Liver (tissue), 3 donors: ENCODE results near the gene FOXN3.

Experiments
- EGR1 ChIP-seq, 2 donors: IDR thresholded peaks; 2 replicates each; pipeline ENCODE4 v1.6.1; 2016 to 2018; ENCODE audit warnings: antibody characterized with exemption in 2 of 2, low read depth in 2 of 2
- FOXA1 ChIP-seq: IDR thresholded peaks from 2 replicates; pipeline ENCODE4 v1.6.1; 2016; ENCODE audit warnings: antibody characterized with exemption
- GABPA ChIP-seq, 2 donors: IDR thresholded peaks in 1 of 2; conservative IDR thresholded peaks in 1 of 2; 2 replicates each; pipeline ENCODE4 v1.6.1; 2016; ENCODE audit warnings: antibody characterized with exemption in 2 of 2, mild to moderate bottlenecking in 1 of 2, moderate library complexity in 1 of 2
- JUND ChIP-seq, 2 donors: IDR thresholded peaks; 2 replicates each; pipeline ENCODE4 v1.6.1; 2016; ENCODE audit warnings: antibody characterized with exemption in 2 of 2
- RAD21 ChIP-seq, 2 donors: IDR thresholded peaks; 2 replicates each; pipeline ENCODE4 v1.6.1; 2016; ENCODE audit warnings: antibody characterized with exemption in 2 of 2, mild to moderate bottlenecking in 2 of 2
- SP1 ChIP-seq: IDR thresholded peaks from 2 replicates; pipeline ENCODE4 v1.6.1; 2018; ENCODE audit warnings: antibody characterized with exemption, mild to moderate bottlenecking
- TAF1 ChIP-seq: conservative IDR thresholded peaks from 2 replicates; pipeline ENCODE4 v1.6.1; 2016; ENCODE audit warnings: antibody characterized with exemption, mild to moderate bottlenecking
- TF ChIP-seq, protein P1 (sequence below): fragments of 150-350 bp; IDR thresholded peaks from 2 replicates; pipeline ENCODE4 v1.5.1; 2017; ENCODE audit warnings: improper control_type of control experiment, low read depth, low read length; ENCODE audit not compliant: missing input control
- TF ChIP-seq, protein P2 (sequence below): IDR thresholded peaks from 2 replicates; pipeline ENCODE4 v1.6.1; 2016; ENCODE audit warnings: antibody characterized with exemption, mild to moderate bottlenecking
- TF ChIP-seq, protein P3 (sequence below): IDR thresholded peaks from 2 replicates; pipeline ENCODE4 v1.6.1; 2016; ENCODE audit warnings: antibody characterized with exemption
- TF ChIP-seq, protein P4 (sequence below): IDR thresholded peaks from 2 replicates; pipeline ENCODE4 v1.6.1; 2016; ENCODE audit warnings: antibody characterized with exemption
- TF ChIP-seq, protein P5 (sequence below): IDR thresholded peaks from 2 replicates; pipeline ENCODE4 v1.6.1; 2016; ENCODE audit warnings: antibody characterized with exemption
- donor health status: healthy.
- donor health status: healthy.

DNA sequence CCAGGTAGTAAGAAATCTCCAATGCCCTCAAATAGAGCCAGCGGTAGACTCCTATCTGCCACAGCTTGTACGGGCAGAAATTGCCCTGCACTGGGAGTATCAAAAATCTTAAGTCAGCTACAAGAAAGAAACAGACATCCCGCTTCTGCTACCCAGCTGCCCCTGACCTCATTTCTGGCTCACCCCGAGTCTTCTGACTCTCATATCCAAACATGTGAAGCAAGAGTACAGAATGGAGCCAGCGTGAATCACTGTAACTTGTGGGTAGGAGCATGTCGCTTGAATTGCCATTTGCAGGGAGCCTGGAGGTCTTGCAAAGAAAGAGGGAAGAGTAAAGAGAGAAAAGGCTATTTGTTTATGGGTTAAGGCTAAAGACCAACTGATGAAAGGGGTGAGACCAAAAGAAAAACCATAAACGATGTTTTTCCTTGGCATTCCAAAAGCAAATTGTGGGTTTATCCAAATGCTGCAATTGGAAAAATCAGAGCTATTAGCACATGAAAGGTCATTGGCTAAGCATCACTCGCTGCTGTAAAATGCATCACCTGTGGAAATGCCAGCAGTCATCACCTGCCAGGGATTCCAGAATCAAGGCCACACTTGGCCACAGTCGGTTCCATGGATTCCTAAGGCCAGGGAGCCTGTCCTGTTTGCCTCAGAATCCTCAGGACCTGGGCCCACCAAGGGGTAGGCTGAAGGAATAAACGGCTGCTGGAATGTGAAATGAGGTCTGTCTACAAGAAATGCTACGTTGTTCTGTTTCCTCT lies 86.6 kb downstream of the FOXN3 start:
- TF ChIP-seq RAD21 (IDR thresholded peaks at IDR 0.05) = peak; percentile 11 to 28
- TF ChIP-seq EGR1 (IDR thresholded peaks at IDR 0.05; ENCODE audit: low read depth in 2 of 2) = no peak
- TF ChIP-seq, protein P1, sequence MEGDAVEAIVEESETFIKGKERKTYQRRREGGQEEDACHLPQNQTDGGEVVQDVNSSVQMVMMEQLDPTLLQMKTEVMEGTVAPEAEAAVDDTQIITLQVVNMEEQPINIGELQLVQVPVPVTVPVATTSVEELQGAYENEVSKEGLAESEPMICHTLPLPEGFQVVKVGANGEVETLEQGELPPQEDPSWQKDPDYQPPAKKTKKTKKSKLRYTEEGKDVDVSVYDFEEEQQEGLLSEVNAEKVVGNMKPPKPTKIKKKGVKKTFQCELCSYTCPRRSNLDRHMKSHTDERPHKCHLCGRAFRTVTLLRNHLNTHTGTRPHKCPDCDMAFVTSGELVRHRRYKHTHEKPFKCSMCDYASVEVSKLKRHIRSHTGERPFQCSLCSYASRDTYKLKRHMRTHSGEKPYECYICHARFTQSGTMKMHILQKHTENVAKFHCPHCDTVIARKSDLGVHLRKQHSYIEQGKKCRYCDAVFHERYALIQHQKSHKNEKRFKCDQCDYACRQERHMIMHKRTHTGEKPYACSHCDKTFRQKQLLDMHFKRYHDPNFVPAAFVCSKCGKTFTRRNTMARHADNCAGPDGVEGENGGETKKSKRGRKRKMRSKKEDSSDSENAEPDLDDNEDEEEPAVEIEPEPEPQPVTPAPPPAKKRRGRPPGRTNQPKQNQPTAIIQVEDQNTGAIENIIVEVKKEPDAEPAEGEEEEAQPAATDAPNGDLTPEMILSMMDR = no peak
- TF ChIP-seq, protein P2, sequence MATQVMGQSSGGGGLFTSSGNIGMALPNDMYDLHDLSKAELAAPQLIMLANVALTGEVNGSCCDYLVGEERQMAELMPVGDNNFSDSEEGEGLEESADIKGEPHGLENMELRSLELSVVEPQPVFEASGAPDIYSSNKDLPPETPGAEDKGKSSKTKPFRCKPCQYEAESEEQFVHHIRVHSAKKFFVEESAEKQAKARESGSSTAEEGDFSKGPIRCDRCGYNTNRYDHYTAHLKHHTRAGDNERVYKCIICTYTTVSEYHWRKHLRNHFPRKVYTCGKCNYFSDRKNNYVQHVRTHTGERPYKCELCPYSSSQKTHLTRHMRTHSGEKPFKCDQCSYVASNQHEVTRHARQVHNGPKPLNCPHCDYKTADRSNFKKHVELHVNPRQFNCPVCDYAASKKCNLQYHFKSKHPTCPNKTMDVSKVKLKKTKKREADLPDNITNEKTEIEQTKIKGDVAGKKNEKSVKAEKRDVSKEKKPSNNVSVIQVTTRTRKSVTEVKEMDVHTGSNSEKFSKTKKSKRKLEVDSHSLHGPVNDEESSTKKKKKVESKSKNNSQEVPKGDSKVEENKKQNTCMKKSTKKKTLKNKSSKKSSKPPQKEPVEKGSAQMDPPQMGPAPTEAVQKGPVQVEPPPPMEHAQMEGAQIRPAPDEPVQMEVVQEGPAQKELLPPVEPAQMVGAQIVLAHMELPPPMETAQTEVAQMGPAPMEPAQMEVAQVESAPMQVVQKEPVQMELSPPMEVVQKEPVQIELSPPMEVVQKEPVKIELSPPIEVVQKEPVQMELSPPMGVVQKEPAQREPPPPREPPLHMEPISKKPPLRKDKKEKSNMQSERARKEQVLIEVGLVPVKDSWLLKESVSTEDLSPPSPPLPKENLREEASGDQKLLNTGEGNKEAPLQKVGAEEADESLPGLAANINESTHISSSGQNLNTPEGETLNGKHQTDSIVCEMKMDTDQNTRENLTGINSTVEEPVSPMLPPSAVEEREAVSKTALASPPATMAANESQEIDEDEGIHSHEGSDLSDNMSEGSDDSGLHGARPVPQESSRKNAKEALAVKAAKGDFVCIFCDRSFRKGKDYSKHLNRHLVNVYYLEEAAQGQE = no peak
- TF ChIP-seq, protein P3, sequence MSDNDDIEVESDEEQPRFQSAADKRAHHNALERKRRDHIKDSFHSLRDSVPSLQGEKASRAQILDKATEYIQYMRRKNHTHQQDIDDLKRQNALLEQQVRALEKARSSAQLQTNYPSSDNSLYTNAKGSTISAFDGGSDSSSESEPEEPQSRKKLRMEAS = no peak
- TF ChIP-seq, protein P4, sequence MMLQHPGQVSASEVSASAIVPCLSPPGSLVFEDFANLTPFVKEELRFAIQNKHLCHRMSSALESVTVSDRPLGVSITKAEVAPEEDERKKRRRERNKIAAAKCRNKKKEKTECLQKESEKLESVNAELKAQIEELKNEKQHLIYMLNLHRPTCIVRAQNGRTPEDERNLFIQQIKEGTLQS = no peak
- peak; percentile 16 to 27 for TF ChIP-seq JUND (IDR thresholded peaks at IDR 0.05)
- TF ChIP-seq TAF1 = no peak
- no peak for TF ChIP-seq GABPA (IDR thresholded peaks at IDR 0.05 in 1 of 2, conservative IDR thresholded peaks at IDR 0.05 in 1 of 2)
- TF ChIP-seq SP1 = no peak
- TF ChIP-seq, protein P5, sequence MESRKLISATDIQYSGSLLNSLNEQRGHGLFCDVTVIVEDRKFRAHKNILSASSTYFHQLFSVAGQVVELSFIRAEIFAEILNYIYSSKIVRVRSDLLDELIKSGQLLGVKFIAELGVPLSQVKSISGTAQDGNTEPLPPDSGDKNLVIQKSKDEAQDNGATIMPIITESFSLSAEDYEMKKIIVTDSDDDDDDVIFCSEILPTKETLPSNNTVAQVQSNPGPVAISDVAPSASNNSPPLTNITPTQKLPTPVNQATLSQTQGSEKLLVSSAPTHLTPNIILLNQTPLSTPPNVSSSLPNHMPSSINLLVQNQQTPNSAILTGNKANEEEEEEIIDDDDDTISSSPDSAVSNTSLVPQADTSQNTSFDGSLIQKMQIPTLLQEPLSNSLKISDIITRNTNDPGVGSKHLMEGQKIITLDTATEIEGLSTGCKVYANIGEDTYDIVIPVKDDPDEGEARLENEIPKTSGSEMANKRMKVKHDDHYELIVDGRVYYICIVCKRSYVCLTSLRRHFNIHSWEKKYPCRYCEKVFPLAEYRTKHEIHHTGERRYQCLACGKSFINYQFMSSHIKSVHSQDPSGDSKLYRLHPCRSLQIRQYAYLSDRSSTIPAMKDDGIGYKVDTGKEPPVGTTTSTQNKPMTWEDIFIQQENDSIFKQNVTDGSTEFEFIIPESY = no peak
- no peak for TF ChIP-seq FOXA1
